Mesendoderm (in vitro differentiated cells): Measurements from ENCODE around the gene CLEC18B.
A peak's percentile ranks its signal among the peaks of the same experiment; 100 is the strongest.
"Not testable (repeated sequence)": the region's sequence is repeated elsewhere in the genome, so short reads cannot be mapped to it uniquely, and the experiment has no call there.

Experiments used
- DNase-seq: peaks from one replicate; pipeline ENCODE4 v3.0.0; 2013
- H2AK5ac ChIP-seq: 2 replicates; pipeline ENCODE4 v1.6.1; 2013; ENCODE audit warnings: low read length, inconsistent platforms
- H2BK120ac ChIP-seq: 2 replicates; pipeline ENCODE4 v1.6.1; 2013; ENCODE audit warnings: low read depth, mild to moderate bottlenecking, low read length, moderate library complexity, mixed read lengths
- H2BK15ac ChIP-seq: replicated peaks from 2 replicates; pipeline ENCODE4 v1.6.1; 2013; ENCODE audit warnings: low read depth, mild to moderate bottlenecking, moderate library complexity
- H2BK5ac ChIP-seq: 2 replicates; pipeline ENCODE4 v1.6.1; 2013; ENCODE audit warnings: low read length, inconsistent platforms
- H3K18ac ChIP-seq: 2 replicates; pipeline ENCODE4 v1.6.1; 2013; ENCODE audit warnings: mild to moderate bottlenecking, low read length, mixed read lengths
- H3K23ac ChIP-seq: one replicate; pipeline ENCODE4 v1.6.1; 2013; ENCODE audit warnings: low read length
- H3K27ac ChIP-seq: 2 replicates; pipeline ENCODE4 v1.5.1; 2013; ENCODE audit warnings: low read depth, mild to moderate bottlenecking, inconsistent platforms, low read length, moderate library complexity
- H3K27me3 ChIP-seq: 2 replicates; pipeline ENCODE4 v1.6.1; 2013; ENCODE audit warnings: low read length, control low read depth, mild to moderate bottlenecking, inconsistent platforms; ENCODE audit not compliant: insufficient read depth, poor library complexity
- H3K36me3 ChIP-seq: 2 replicates; pipeline ENCODE4 v1.6.1; 2013; ENCODE audit warnings: low read length, inconsistent platforms; ENCODE audit not compliant: control insufficient read depth, insufficient read depth
- H3K4ac ChIP-seq: one replicate; pipeline ENCODE4 v1.6.1; 2013; ENCODE audit warnings: low read depth, mild to moderate bottlenecking, low read length, moderate library complexity
- H3K4me1 ChIP-seq: 2 replicates; pipeline ENCODE4 v1.6.1; 2013; ENCODE audit warnings: low read depth, low read length, inconsistent platforms; ENCODE audit not compliant: control insufficient read depth
- H3K4me2 ChIP-seq: 2 replicates; pipeline ENCODE4 v1.6.1; 2013; ENCODE audit warnings: low read length
- H3K4me3 ChIP-seq: 2 replicates; pipeline ENCODE4 v1.5.1; 2013; ENCODE audit warnings: mild to moderate bottlenecking, low read length
- H3K56ac ChIP-seq: one replicate; pipeline ENCODE4 v1.6.1; 2013; ENCODE audit warnings: low read length
- H3K79me1 ChIP-seq: 2 replicates; pipeline ENCODE4 v1.6.1; 2013; ENCODE audit warnings: low read length, inconsistent platforms
- H3K79me2 ChIP-seq: 2 replicates; pipeline ENCODE4 v1.6.1; 2013; ENCODE audit warnings: mild to moderate bottlenecking, low read length; ENCODE audit not compliant: control insufficient read depth, insufficient read depth
- H3K9ac ChIP-seq: 2 replicates; pipeline ENCODE4 v1.6.1; 2013; ENCODE audit warnings: low read length, inconsistent platforms
- H4K5ac ChIP-seq: one replicate; pipeline ENCODE4 v1.6.1; 2013; ENCODE audit warnings: low read length
- H4K8ac ChIP-seq: one replicate; pipeline ENCODE4 v1.6.1; 2013; ENCODE audit warnings: low read depth, mild to moderate bottlenecking, control low read depth, low read length, moderate library complexity
- WGBS: extraction: QIAGEN DNeasy Blood & Tissue Kit; methylation state at CpG from one replicate; pipeline ENCODE4 v1.1.7; 2013; ENCODE audit warnings: low lambda C conversion rate, missing lambda C conversion rate; ENCODE audit not compliant: insufficient coverage; ENCODE audit errors: extremely low coverage; 5-methylcytosine and 5-hydroxymethylcytosine counted together

The CLEC18B gene

DNA sequence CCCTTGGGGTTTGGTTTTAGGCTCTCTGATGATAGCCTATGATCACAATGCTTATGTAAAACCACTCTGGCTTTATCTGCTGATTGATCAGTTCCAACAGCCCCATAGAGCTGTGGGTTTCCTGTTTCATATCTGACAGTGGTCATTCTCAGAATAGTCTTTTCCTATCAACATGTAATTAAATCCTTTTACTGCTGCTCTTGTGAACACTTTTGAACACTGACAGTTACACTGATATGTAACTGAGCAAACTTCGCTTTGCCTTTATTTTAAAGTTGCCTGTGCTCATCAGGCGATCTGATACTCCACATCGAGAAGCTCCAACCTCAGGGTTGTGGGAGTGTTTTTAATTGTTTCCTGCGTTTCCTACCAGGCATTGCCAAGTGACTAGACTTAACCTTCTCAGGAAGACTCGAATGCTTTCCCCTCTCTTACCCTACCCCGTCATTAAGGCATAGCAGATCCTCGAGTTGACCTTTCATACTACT, 17.3 kb upstream of the CLEC18B start:
- Histone ChIP-seq H3K27ac (no peak overlapping the region), H3K4me3 (no peak overlapping the region), H3K4me1 (no peaks in the 10 kb centered on the region), H2AK5ac (no peak overlapping the region), H3K79me1 (no peaks in the 10 kb centered on the region), H2BK15ac (no peak overlapping the region), H3K27me3 (no peaks in the 10 kb centered on the region), H2BK120ac (no peak overlapping the region), H4K5ac (no peak overlapping the region), H2BK5ac (no peak overlapping the region), H4K8ac (no peak overlapping the region), H3K9ac (no peak overlapping the region), H3K4me2 (no peak overlapping the region), H3K36me3 (peaks cover 2% of the 10 kb centered on the region), H3K4ac (no peak overlapping the region), H3K56ac (no peak overlapping the region), H3K23ac (no peak overlapping the region), H3K18ac (no peak overlapping the region), H3K79me2 (no peaks in the 10 kb centered on the region)
- WGBS, result no CpG with 5 or more reads among the region's 7 CpGs
- DNase-seq, result no peak

DNA sequence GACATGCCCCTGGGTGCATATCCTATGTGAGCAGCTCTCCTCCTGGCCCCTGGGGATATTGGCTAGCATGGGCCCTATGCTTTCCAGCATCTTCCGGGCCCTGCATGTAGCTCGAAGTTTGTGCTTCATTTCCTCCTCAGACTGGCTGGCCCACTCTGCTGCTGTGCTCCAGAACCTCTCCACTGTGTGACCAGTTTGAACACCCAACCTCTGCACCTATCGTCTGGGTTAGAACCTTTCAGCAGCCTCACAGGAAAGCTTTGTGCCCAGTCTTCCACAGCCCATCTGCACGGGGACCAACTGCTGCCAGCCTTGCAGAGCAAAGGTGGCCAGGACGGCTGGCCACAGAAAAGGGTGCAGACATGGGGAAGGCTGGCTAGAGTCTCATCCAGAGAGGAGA, 10.2 kb upstream of the CLEC18B start:
- Histone ChIP-seq H3K36me3 (no peaks in the 10 kb centered on the region), H3K4me2 (no peak overlapping the region), H2BK15ac (no peak overlapping the region), H3K27ac (no peak overlapping the region), H3K56ac (no peak overlapping the region), H3K4me3 (no peak overlapping the region), H3K9ac (no peak overlapping the region), H2BK120ac (no peak overlapping the region), H4K8ac (no peak overlapping the region), H3K79me1 (no peaks in the 10 kb centered on the region), H3K79me2 (no peaks in the 10 kb centered on the region), H3K23ac (no peak overlapping the region), H3K18ac (no peak overlapping the region), H3K4me1 (no peaks in the 10 kb centered on the region), H2BK5ac (no peak overlapping the region), H3K27me3 (no peaks in the 10 kb centered on the region), H2AK5ac (no peak overlapping the region), H3K4ac (no peak overlapping the region), H4K5ac (no peak overlapping the region)
- WGBS, result no CpG with 5 or more reads among the region's 5 CpGs
- no peak for DNase-seq

DNA sequence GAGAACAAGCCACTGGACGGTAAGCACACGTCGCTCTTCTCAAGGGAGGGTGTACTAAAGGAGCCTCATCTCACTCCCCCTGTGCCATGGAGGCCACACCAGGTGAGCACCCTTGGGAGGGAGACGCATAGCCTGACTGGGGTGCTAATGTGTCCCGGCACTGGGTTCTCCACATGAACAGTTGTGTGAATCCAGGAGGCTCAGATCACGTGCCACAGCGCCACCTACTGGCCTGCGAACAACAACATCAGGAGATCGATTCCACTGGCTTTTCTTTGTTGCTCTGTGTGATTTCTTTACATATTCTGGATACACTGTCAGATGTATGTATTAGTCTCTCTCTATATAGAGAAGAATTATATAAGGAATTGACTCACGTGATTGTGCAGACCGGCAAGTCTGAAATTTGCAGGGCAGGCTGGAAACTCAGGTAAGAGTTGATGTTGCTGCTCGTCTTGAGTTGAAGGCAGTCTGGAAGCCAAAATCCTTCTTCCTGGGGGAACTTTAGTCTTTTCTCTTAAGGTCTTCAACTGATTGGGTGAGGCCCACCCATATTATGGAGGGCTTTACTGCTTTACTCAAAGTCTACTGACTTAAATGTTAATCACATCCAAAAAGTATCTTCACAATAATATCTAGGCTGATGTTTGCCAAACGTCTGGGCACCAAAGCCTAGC, 8.9 kb upstream of the CLEC18B start:
- H3K4me2 ChIP-seq, H3K27me3 ChIP-seq, H3K23ac ChIP-seq, H2BK120ac ChIP-seq, H3K18ac ChIP-seq, H3K4me3 ChIP-seq, H3K4ac ChIP-seq, H3K79me1 ChIP-seq, H4K8ac ChIP-seq, H3K79me2 ChIP-seq, H3K9ac ChIP-seq, H4K5ac ChIP-seq, H3K36me3 ChIP-seq, H3K4me1 ChIP-seq, H3K56ac ChIP-seq, H3K27ac ChIP-seq, H2AK5ac ChIP-seq, H2BK5ac ChIP-seq, H2BK15ac ChIP-seq: not testable (repeated sequence)
- no CpG with 5 or more reads among the region's 13 CpGs for whole genome bisulfite sequencing
- DNase-seq, result peak; percentile 50

DNA sequence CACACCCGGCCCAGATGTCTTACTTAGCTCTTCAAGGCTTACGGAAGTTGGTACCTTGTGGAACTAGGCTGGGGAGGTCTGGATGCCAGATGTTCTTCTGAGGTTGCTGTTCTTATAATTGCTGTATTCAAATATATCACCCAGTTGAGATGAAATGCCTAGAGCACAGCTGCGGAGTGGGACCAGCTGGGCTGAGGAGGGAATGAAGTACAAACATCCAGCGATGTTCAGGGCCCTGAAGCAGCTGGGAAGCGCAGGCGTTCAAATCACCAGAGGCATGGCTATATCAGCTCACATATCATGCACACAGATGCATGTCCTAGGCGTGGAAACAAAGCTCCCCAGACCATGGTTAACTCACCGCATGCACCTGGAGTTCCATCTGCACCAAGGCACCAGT, 7.2 kb upstream of the CLEC18B start:
- H2BK120ac ChIP-seq, H3K27me3 ChIP-seq, DNase-seq, H3K4me1 ChIP-seq, H3K56ac ChIP-seq, H3K23ac ChIP-seq, H3K79me2 ChIP-seq, H4K8ac ChIP-seq, H3K9ac ChIP-seq, H3K36me3 ChIP-seq, H3K18ac ChIP-seq, H4K5ac ChIP-seq, H2BK5ac ChIP-seq, H2BK15ac ChIP-seq, H3K27ac ChIP-seq, H2AK5ac ChIP-seq, H3K79me1 ChIP-seq, H3K4me2 ChIP-seq, H3K4me3 ChIP-seq, H3K4ac ChIP-seq: not testable (repeated sequence)
- no CpG with 5 or more reads among the region's 8 CpGs for WGBS

DNA sequence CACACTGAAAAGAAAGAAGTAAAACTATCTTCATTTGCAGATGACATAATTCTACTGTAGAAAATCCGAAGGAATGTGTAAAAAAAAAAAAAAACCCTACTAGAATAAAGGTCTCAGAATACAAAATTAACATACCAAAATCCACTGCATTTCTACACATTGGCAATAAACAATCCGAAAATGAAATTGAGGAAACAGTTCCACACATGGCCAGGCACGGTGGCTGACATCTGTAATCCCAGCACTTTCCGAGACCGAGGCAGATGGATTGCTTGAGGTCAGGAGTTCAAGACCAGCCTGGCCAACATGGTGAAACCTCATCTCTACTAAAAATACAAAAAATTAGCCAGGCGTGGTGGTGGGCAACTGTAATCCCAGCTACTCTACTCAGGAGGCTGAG, 4.5 kb upstream of the CLEC18B start:
- H2AK5ac ChIP-seq, H3K36me3 ChIP-seq, H3K9ac ChIP-seq, H3K56ac ChIP-seq, H2BK15ac ChIP-seq, H3K27me3 ChIP-seq, H3K27ac ChIP-seq, H4K5ac ChIP-seq, H2BK5ac ChIP-seq, H4K8ac ChIP-seq, DNase-seq, H3K79me1 ChIP-seq, H3K79me2 ChIP-seq, H3K23ac ChIP-seq, H3K4me1 ChIP-seq, H3K4ac ChIP-seq, H3K18ac ChIP-seq, H3K4me3 ChIP-seq, H2BK120ac ChIP-seq, H3K4me2 ChIP-seq: not testable (repeated sequence)
- no CpG with 5 or more reads among the region's 6 CpGs for WGBS

DNA sequence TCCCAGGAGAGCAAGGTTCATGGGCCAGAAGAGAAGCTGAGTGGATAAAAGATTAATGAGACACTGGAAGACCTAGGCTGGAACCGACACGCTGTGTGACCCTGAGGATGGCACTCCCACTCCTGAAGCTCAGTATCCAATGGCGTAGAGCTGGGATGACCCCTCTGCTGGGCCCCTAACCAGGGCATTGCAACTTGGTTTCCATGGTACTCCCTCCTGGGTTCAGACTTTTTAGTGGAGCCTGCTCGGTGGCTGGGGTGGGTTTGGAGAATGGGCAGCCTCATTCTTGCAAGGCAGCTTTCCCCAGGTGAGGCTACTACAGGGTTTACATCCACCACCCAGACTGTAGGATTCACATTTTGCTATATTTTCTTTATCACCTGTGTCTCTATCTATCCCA, 2.4 kb upstream of the CLEC18B start:
- not testable (repeated sequence) for H3K23ac ChIP-seq, H2BK5ac ChIP-seq, H3K4me3 ChIP-seq, H3K36me3 ChIP-seq, H3K27ac ChIP-seq, H3K79me2 ChIP-seq, H3K4me2 ChIP-seq, H3K4me1 ChIP-seq, H2AK5ac ChIP-seq, H4K8ac ChIP-seq, H3K9ac ChIP-seq, H2BK120ac ChIP-seq, H2BK15ac ChIP-seq, H3K18ac ChIP-seq, H4K5ac ChIP-seq, H3K27me3 ChIP-seq, DNase-seq, H3K56ac ChIP-seq, H3K4ac ChIP-seq, H3K79me1 ChIP-seq
- WGBS, result no CpG with 5 or more reads among the region's 4 CpGs
